ENCODE results near the gene NR1H2.
A peak's percentile ranks its signal among the peaks of the same experiment; 100 is the strongest.

Gene NR1H2

GRCh38 chr19:50427997-50428425 lies 51.8 kb downstream of the NR1H2 start:
- no peak for TF ChIP-seq CTCF (IDR thresholded peaks at IDR 0.05; ENCODE audit: insufficient read depth, low read depth, low read length, missing control alignments)
- peak overlapping the region; percentile 19 for H3K4me3 ChIP-seq (ENCODE audit: low read depth, low read length)
- DNase-seq (ENCODE audit: low read depth): peak; percentile 82

DNA sequence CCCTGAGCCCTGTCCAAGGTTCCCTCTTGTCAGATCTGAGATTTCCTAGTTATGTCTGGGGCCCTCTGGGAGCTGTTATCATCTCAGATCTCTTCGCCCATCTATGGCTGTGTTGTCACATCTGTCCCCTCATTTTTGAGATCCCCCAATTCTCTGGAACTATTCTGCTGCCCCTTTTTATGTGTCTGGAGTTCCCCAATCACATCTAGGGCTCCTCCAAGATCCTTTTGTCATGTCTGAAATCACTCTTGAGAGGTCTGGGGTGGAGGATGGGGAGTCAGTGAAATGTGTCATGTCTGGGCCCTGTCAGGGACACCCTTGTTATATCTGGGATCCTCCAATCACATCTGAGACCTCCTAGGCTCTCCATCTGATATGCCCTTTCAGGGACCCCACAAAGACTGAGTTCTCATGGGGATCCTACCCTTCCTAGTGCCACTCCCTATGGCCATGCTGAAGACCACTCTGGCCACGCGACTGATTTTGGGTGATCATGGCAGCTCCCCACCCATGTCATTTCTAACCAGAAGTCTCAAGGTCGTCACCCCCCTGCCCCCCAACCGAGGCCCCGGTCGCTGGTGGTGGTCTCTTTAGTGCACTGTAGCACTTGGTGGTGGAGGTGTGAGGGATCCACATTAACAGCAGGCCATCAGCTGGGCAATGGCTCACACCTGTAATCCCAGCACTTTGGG lies 52.7 kb downstream of the NR1H2 start:
- no peak for TF ChIP-seq CTCF (IDR thresholded peaks at IDR 0.05; ENCODE audit: insufficient read depth, low read depth, low read length, missing control alignments)
- DNase-seq (ENCODE audit: low read depth): no peak

GRCh38 chr19:50430888-50431342 lies 54.7 kb downstream of the NR1H2 start:
- TF ChIP-seq CTCF (IDR thresholded peaks at IDR 0.05; ENCODE audit: insufficient read depth, low read depth, low read length, missing control alignments): no peak

More for the DNA sequence above, 52.7 kb downstream of the NR1H2 start:
- H3K4me3 ChIP-seq (ENCODE audit: low read depth, low read length): no peak overlapping the region

DNA sequence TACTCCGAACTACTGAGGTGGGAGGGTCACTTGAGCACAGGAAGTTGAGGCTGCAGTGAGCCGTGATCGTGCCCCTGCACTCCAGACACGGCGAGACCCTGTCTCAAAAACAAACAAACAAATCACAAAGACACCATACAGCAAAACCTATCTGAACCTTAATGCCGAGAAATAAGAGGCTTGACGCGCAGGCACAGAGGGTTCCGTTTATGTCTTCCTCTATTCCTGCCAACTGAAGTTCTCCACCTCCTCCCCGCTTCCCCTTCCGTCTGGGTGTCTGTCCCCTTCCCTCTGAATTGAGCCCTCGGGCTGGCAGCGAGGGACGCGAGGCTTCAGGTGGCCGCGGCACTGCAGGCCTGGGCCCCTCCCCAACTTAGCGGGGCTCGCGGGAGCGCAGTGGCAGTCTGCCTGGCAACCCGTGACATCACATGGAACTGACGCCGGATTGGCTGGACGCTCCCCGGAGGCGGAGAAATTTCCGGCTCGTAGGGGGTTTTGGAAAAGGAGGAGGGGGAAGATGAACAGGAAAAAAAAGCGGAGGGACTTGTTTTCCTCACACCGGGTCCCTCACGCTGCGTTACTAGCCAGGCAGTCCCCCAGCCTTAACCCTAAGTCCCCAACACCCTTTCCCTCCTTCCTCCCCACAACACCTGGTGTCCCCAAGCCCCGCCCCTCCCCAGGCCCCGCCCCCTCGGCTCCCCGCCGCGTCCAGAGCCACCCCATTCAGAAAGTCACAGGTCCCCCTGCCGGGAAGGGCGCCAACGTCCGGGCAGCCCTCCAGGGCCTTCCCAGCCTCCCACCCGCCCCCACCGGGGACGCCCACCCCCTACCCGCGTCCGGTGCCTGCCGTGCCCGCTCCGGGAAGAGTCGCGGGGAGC lies 55.3 kb downstream of the NR1H2 start:
- peak overlapping the region; percentile 53 for H3K4me3 ChIP-seq (ENCODE audit: low read depth, low read length)
- peak; percentile 85 for DNase-seq (ENCODE audit: low read depth)
- TF ChIP-seq CTCF (IDR thresholded peaks at IDR 0.05; ENCODE audit: insufficient read depth, low read depth, low read length, missing control alignments): no peak

More at GRCh38 chr19:50430888-50431342, 54.7 kb downstream of the NR1H2 start:
- peak overlapping the region; percentile 53 for H3K4me3 ChIP-seq (ENCODE audit: low read depth, low read length)
- DNase-seq (ENCODE audit: low read depth): no peak

DNA sequence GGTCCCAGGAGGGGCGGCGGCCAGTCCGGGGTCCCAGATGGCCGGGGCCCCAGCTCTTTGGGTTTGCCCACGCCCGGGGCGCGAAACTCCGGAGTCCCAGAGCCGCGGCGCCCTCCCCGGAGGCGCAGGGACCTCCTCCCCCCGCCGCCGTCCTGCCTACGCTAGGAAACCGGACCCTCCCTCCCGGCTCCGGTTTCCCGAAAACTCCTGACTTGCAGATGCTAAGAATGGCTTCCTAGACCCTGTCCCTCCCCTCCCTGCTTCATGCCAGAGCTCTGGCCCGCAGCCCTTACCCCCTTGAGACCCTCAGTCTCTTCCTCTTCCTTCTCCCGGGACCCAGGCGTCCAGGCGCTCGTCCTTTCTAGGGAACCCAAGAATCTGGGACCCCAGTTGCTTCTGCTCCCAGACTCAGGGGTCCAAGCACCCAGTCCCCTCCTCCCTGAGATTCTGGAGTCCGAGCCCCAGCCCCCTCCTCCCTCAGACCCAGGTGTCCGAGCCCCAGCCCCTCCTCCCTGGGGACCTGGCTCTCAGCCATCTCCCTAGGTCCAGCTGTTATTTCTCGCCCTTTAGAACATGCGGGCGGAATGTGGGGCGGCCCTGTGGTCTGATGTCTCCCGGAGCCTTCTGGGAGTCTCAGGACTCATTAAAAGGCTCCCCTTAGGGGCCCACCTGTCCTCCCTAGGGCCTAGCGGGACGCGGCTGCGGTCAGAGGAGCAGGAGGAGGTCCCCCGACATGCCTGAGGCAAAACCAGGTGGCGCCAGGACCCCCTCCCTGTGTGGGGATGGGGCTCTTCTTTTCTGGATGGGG lies 56.2 kb downstream of the NR1H2 start, which contains the start of gene MYBPC2:
Gene MYBPC2, plus strand, starts transcription at position 672 of the 808 bp plus-strand sequence. Its CDS starts 62 bp downstream, at position 734.
- no peak for TF ChIP-seq CTCF (IDR thresholded peaks at IDR 0.05; ENCODE audit: insufficient read depth, low read depth, low read length, missing control alignments)
- peak within 1 kb of the TSS; percentile 53 for H3K4me3 ChIP-seq (ENCODE audit: low read depth, low read length)
- DNase-seq (ENCODE audit: low read depth): peak; percentile 53

Measured in GM12865 (cell line).